HG03575 (cell line): ENCODE results near the gene LAMA5.

ENCODE experiments used
- ATAC-seq: cut with Tn5 transposase; IDR thresholded peaks from one replicate; pipeline ENCODE4 v1.9.1; 2021; ENCODE audit not compliant: unreplicated experiment, insufficient number of reproducible peaks, low FRiP score; ENCODE audit errors: extremely low read depth

LAMA5 gene

DNA sequence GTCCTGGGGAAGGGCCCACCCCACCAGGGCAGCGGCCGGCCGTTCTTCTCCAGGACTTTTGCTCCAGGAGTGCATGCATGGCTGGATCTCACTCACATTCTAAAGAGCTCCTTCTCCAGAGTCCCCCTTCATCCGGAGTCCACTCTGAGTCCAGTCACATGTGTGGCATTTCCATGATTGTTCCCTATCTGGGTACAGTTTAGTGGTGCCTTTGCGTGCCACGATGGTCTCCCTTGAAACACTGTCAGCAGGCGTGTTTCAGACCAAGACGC lies 107.9 kb downstream of the LAMA5 start:
- ATAC-seq, result no peak
